Natural killer cell (primary cell): ENCODE measurements around the gene TBCE. TPM values are rescaled to one million over a fixed set of nuclear protein-coding genes. Genes with fewer than 3 reads are reported as not detected.

Source experiments
- ATAC-seq, 3 donors: fragments of 150-1000 bp in 2 of 3; fragments of 200-7000 bp in 1 of 3; cut with Tn5 transposase; 1 replicate in 1 of 3; 2 replicates in 2 of 3; pipeline ENCODE4 v1.10.0; 2021; ENCODE audit warnings: mild to moderate bottlenecking in 2 of 3, moderate library complexity in 2 of 3
- DNase-seq, 2 donors: peaks; one replicate each; pipeline versions ENCODE4 v3.0.0 to v3.0.0-alpha.2; 2013 to 2021; ENCODE audit warnings: mixed read lengths in 1 of 2
- H3K27ac ChIP-seq: one replicate; pipeline ENCODE4 v1.5.1; 2013; ENCODE audit warnings: mild to moderate bottlenecking, low read length
- H3K27me3 ChIP-seq: one replicate; pipeline ENCODE4 v1.6.1; 2013; ENCODE audit warnings: low read length; ENCODE audit not compliant: control insufficient read depth, insufficient read depth
- H3K36me3 ChIP-seq: one replicate; pipeline ENCODE4 v1.6.1; 2013; ENCODE audit warnings: low read length; ENCODE audit not compliant: control insufficient read depth, insufficient read depth
- H3K4me1 ChIP-seq: one replicate; pipeline ENCODE4 v1.6.1; 2013; ENCODE audit warnings: low read length; ENCODE audit not compliant: control insufficient read depth, insufficient read depth
- H3K4me3 ChIP-seq: one replicate; pipeline ENCODE4 v1.5.1; 2013; ENCODE audit warnings: low read length
- H3K9me3 ChIP-seq: one replicate; pipeline ENCODE4 v1.6.1; 2013; ENCODE audit warnings: low read length; ENCODE audit not compliant: control insufficient read depth, insufficient read depth
- H3K27ac Mint-ChIP-seq, 2 donors: one replicate each; pipeline ENCODE4 v1.8.0; 2022; ENCODE audit warnings: mild to moderate bottlenecking in 2 of 2, mixed read lengths in 2 of 2, moderate library complexity in 1 of 2
- H3K27me3 Mint-ChIP-seq, 2 donors: one replicate each; pipeline ENCODE4 v1.8.0; 2022; ENCODE audit warnings: low read depth in 2 of 2, mixed read lengths in 2 of 2
- H3K36me3 Mint-ChIP-seq: one replicate; pipeline ENCODE4 v1.8.0; 2022; ENCODE audit warnings: mixed read lengths
- H3K4me1 Mint-ChIP-seq, 2 donors: one replicate each; pipeline ENCODE4 v1.8.0; 2022; ENCODE audit warnings: mixed read lengths in 2 of 2
- H3K4me3 Mint-ChIP-seq: one replicate; pipeline ENCODE4 v1.8.0; 2022; ENCODE audit warnings: mild to moderate bottlenecking, moderate library complexity, mixed read lengths
- H3K9me3 Mint-ChIP-seq, 2 donors: one replicate each; pipeline ENCODE4 v1.8.0; 2022; ENCODE audit warnings: mixed read lengths in 2 of 2
- CTCF ChIP-seq: fragments of 200-600 bp; IDR thresholded peaks from one replicate; pipeline ENCODE4 v1.8.0; 2022; ENCODE audit warnings: antibody characterized with exemption
- WGBS: methylation state at CpG from one replicate; pipeline ENCODE4 v1.1.7; 2013; ENCODE audit warnings: missing lambda C conversion rate; ENCODE audit not compliant: insufficient coverage; 5-methylcytosine and 5-hydroxymethylcytosine counted together
- intact Hi-C: fragments of 100-400 bp; cut with micrococcal nuclease; formaldehyde crosslinking; loops from one replicate; pipeline ENCODE4 v1.14.2; 2022
- total RNA-seq, 4 donors: library from RNA; stranded (reverse); fragments of 120-200 nt in 1 of 4; gene quantifications; one replicate each; pipeline versions ENCODE4 v1.2.3 to v1.2.4, GENCODE V29; 2013 to 2022

TBCE gene
- total RNA-seq, 3 donors from 2014 or later (not counting 1 experiment from before 2014, with no cell fraction given), result 24.1 to 25.2 (median 25.0) TPM

GRCh38 chr1:235331401-235331800 lies 35.8 kb upstream of the TBCE start:
- Mint-ChIP-seq H3K27me3 (no peaks in the 10 kb centered on the region), H3K27ac (no peak overlapping the region), H3K36me3 (no peaks in the 10 kb centered on the region), H3K4me3 (no peak overlapping the region), H3K9me3 (no peaks in the 10 kb centered on the region), H3K4me1 (peaks cover 24 to 28% of the 10 kb centered on the region in 2 donors)
- intact Hi-C loops, result no loop called here
- Histone ChIP-seq H3K27me3 (no peaks in the 10 kb centered on the region), H3K4me3 (no peak overlapping the region), H3K4me1 (peaks cover 15% of the 10 kb centered on the region), H3K36me3 (peaks cover 9% of the 10 kb centered on the region), H3K9me3 (no peaks in the 10 kb centered on the region), H3K27ac (no peak overlapping the region)
- no peak for ATAC-seq
- TF ChIP-seq CTCF, result no peak
- WGBS, result 93% methylated on average over 2 of the region's 3 CpGs
- DNase-seq, result no peak

GRCh38 chr1:235336903-235337302 lies 30.3 kb upstream of the TBCE start:
- no peak for TF ChIP-seq CTCF
- ATAC-seq (peak; percentile 93 to 98 (median 97)), DNase-seq (peak in 1 of 2 donors; percentile 75)
- 46% methylated on average over 4 of the region's 4 CpGs for WGBS
- no peaks in the 10 kb centered on the region for H3K9me3 ChIP-seq
- Mint-ChIP-seq H3K4me1 (peaks cover 13 to 14% of the 10 kb centered on the region in 2 donors), H3K9me3 (no peaks in the 10 kb centered on the region), H3K4me3 (peak overlapping the region; percentile 78), H3K27ac (peak overlapping the region; percentile 88 to 93), H3K27me3 (no peaks in the 10 kb centered on the region), H3K36me3 (no peaks in the 10 kb centered on the region)
- intact Hi-C loops, result loop anchor here (2.0 kb wide), 1 partner anchor 30 kb away; the partner anchor contains the start of gene TBCE
- H3K4me1 ChIP-seq, result no peaks in the 10 kb centered on the region
- H3K4me3 ChIP-seq, result no peak overlapping the region
- H3K27me3 ChIP-seq, result no peaks in the 10 kb centered on the region
- H3K27ac ChIP-seq, result peak overlapping the region; percentile 73
- peaks cover 19% of the 10 kb centered on the region for H3K36me3 ChIP-seq

- H3K27ac Mint-ChIP-seq, result peak overlapping the region in 1 of 2 donors; percentile 43
- intact Hi-C loops, result no loop called here
These were observed 27.5 kb upstream of the TBCE start for GRCh38 chr1:235339746-235340145.

More at GRCh38 chr1:235339746-235340145, 27.5 kb upstream of the TBCE start:
- H3K4me3 Mint-ChIP-seq, result no peak overlapping the region
- no peaks in the 10 kb centered on the region for H3K9me3 Mint-ChIP-seq
- WGBS, result 77% methylated on average over 7 of the region's 8 CpGs
- no peak for TF ChIP-seq CTCF
- no peak for ATAC-seq
- H3K4me1 ChIP-seq, result no peaks in the 10 kb centered on the region
- DNase-seq, result no peak
- no peak overlapping the region for H3K4me3 ChIP-seq
- H3K36me3 Mint-ChIP-seq, result peaks cover 12% of the 10 kb centered on the region
- no peaks in the 10 kb centered on the region for H3K9me3 ChIP-seq
- no peaks in the 10 kb centered on the region for H3K27me3 Mint-ChIP-seq
- H3K27ac ChIP-seq, result no peak overlapping the region
- H3K27me3 ChIP-seq, result no peaks in the 10 kb centered on the region
- peaks cover 31% of the 10 kb centered on the region for H3K36me3 ChIP-seq
- H3K4me1 Mint-ChIP-seq, result peaks cover 8 to 9% of the 10 kb centered on the region in 2 donors
